Upper lobe of left lung (tissue), 4 donors: ENCODE data around the gene EXOC3L4.

Experiments used
- CTCF ChIP-seq, 6 experiments: fragments of 450-650 bp in 4 of 6; fragments of 200-600 bp in 2 of 6; sonication (generic) in 2 of 6; IDR thresholded peaks; one replicate each; pipeline ENCODE4 v1.5.1; 2016 to 2019; ENCODE audit warnings: antibody characterized with exemption in 6 of 6
- EP300 ChIP-seq, 4 donors: sonication (generic); formaldehyde crosslinking; IDR thresholded peaks; one replicate each; pipeline ENCODE4 v1.5.1; 2017; ENCODE audit warnings: antibody characterized with exemption in 4 of 4, control low read depth in 2 of 4

GRCh38 chr14:103113303-103113702 lies 18.8 kb downstream of the EXOC3L4 start:
- TF ChIP-seq CTCF (IDR thresholded peaks at IDR 0.05) (no peak), EP300 (IDR thresholded peaks at IDR 0.05) (no peak)
